ENCODE results near the gene XIAP.
"Not testable (repeated sequence)": the region's sequence is repeated elsewhere in the genome, so short reads cannot be mapped to it uniquely, and the experiment has no call there.

Gene XIAP

DNA sequence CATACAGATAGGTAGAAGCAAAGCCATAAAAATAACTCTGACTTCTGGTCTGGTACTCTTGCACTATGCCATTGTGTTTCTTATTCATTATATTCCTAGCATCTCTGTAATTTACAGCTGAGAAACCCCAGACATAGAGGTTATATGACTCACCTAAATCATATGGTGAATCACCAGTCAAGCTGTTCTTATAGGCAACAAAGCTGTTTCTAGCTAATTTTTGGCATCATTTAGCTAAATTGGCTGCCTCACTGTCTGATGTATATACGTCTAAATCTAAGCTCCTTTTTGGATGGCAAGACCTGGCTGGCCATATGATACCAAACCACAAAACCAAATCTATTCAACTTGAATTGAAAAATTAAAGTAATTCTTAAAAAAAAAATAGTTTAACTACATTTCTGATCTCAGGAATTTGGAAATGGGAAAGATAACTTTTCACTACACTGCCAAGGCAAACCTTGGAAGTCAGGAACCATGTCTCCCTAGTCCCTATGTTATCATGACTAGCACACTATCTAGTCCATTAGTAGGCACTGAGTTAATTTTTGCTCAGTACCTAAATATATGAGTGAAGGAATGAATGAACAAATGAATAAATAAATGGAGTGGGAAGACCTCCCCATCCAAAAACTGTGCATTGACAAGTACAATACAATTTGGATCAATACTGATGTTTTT is 60.4 kb downstream of the XIAP start:
- no peak for TF ChIP-seq CTCF (conservative IDR thresholded peaks at IDR 0.05; ENCODE audit: control insufficient read depth, insufficient read depth, low read depth, low read length)
- peak; percentile 77 for DNase-seq (ENCODE audit: low read depth)
- no peak overlapping the region for H3K4me3 ChIP-seq (ENCODE audit: control insufficient read depth, low read depth, low read length)

- TF ChIP-seq CTCF (conservative IDR thresholded peaks at IDR 0.05; ENCODE audit: control insufficient read depth, insufficient read depth, low read depth, low read length): no peak
- no peak overlapping the region for H3K4me3 ChIP-seq (ENCODE audit: control insufficient read depth, low read depth, low read length)
- DNase-seq (ENCODE audit: low read depth): peak; percentile 6
Measured at GRCh38 chrX:123923211-123923610, 63.4 kb downstream of the XIAP start.

- no peak for DNase-seq (ENCODE audit: low read depth)
- no peak for TF ChIP-seq CTCF (conservative IDR thresholded peaks at IDR 0.05; ENCODE audit: control insufficient read depth, insufficient read depth, low read depth, low read length)
- no peak overlapping the region for H3K4me3 ChIP-seq (ENCODE audit: control insufficient read depth, low read depth, low read length)
Measured at GRCh38 chrX:123924186-123924585, 64.3 kb downstream of the XIAP start.

- no peak overlapping the region for H3K4me3 ChIP-seq (ENCODE audit: control insufficient read depth, low read depth, low read length)
- DNase-seq (ENCODE audit: low read depth): no peak
- no peak for TF ChIP-seq CTCF (conservative IDR thresholded peaks at IDR 0.05; ENCODE audit: control insufficient read depth, insufficient read depth, low read depth, low read length)
Measured at GRCh38 chrX:123927845-123928244, 68.0 kb downstream of the XIAP start.

DNA sequence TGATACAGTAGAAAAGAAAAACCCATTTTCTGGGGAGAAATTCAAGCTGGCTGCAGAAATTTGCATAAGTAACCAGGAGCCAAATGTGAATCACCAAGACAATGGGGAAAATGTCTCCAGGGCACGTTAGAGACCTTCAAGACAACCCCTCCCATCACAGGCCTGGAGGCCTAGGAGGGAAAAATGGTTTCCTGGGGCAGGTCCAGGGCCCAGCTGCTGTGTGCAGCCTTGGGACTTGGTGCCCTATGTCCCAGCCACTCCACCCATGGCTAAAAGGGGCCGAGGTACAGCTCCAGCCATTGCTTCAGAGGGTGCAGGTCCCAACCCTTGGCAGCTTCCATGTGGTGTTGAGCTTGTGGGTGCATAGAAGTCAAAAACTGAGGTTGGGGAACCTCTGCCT is 72.2 kb downstream of the XIAP start:
- H3K4me3 ChIP-seq (ENCODE audit: control insufficient read depth, low read depth, low read length); DNase-seq (ENCODE audit: low read depth): not testable (repeated sequence)

DNA sequence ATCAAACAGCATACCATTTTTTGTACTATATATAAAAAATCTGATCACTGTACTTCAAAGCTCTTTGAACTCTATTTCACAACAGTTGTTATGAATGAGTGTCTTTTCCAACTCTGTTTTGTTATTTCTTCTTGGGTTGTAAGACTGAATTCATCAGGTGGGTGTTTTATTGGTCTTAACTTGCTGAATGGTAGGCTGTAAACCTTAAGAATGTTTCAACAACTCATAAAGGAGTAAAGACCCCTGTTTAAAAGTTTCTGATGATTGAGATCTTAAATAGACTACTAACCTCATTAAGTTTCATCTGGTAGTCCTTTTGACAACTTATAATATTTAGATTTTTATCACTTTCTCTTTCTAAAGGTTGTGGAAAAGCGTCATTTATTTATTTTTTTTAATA is 83.2 kb downstream of the XIAP start:
- TF ChIP-seq CTCF (conservative IDR thresholded peaks at IDR 0.05; ENCODE audit: control insufficient read depth, insufficient read depth, low read depth, low read length): no peak
- H3K4me3 ChIP-seq (ENCODE audit: control insufficient read depth, low read depth, low read length): no peak overlapping the region
- DNase-seq (ENCODE audit: low read depth): no peak

- no peak for TF ChIP-seq CTCF (conservative IDR thresholded peaks at IDR 0.05; ENCODE audit: control insufficient read depth, insufficient read depth, low read depth, low read length)
- no peak for DNase-seq (ENCODE audit: low read depth)
Measured at GRCh38 chrX:123943488-123943887, 83.6 kb downstream of the XIAP start.

More at GRCh38 chrX:123943488-123943887, 83.6 kb downstream of the XIAP start:
- H3K4me3 ChIP-seq (ENCODE audit: control insufficient read depth, low read depth, low read length): no peak overlapping the region

Data from fibroblast of mammary gland (primary cell).